ENCODE data around the gene ATP2A1.
A peak's percentile ranks its signal among the peaks of the same experiment; 100 is the strongest.
"Not testable (repeated sequence)": the region's sequence is repeated elsewhere in the genome, so short reads cannot be mapped to it uniquely, and the experiment has no call there.

The ATP2A1 gene

DNA sequence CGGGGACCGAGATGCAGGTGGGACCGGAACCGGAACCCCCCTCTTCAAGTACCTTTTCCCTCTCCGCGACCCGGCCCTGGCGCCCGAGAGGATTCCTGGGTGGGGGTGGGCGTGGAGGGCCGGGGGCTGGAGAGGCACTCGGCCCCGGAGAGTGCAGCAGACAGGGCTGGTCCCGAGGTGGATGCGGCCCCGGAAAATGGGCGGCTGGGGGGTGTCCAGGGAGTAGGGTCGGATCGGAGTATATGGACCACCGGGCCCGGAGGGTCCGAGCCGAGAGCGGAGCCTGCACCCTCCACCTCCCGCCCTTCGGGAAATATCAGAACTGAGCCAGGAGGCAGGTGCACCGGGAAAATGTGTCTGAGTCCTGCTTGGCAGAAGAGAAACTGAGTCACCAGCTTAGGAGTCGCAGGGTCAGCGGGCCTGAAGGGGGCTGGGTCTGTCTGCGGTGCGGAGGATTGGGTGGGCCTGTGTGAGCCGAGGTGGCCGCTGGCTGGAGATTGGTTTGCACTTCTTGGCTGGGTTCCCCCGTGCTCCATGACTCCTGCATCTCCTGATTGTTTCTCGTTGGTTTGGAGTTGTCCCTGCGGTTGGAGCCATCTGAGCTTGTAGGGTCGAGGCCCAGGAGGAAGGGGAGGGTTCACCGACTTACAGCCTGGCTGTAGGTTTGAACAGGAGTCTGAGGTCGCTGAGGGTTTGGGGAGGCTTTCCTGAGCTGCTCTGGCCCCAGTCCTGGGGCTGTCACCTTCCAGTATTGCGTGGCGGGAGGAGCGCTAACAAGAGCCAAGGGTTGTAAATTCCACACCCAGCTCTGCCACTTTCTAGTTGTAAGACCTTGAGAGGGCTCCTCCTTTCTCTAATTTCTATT is 14.1 kb upstream of the ATP2A1 start:
- DNase-seq, result no peak

DNA sequence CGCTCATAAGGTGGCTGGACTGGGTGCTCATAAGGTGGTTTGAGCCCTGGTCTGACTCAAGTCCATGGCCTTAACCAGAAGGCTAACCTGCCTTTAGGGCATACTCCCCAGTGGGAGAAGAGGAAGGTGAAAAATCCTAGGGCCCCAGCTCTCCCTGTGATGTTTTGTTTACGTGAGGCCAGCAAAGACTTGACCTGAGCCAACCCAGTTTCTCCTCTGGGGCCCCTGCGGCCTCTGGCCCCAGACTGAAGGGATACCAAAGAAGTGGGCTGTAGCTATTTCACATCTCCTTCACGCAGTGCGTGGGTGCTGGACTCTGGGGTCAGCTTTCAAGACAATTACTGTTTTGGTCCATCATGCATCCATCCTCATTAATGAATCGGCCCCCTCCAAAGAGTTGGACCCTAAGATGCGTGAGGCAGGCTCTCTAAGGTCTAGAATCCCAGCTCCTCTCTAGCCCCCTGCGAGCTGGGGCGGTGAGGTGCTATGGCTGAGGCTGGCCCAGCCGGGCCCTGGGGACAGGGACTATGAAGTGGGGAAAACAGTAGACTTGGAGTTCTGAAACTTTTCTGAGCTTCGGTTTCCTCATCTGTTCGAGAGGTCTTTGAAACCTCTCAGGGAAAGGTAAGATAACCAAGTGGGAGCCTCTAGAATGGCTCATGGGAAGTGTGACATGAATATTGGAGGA is 13.1 kb upstream of the ATP2A1 start:
- DNase-seq, result no peak

DNA sequence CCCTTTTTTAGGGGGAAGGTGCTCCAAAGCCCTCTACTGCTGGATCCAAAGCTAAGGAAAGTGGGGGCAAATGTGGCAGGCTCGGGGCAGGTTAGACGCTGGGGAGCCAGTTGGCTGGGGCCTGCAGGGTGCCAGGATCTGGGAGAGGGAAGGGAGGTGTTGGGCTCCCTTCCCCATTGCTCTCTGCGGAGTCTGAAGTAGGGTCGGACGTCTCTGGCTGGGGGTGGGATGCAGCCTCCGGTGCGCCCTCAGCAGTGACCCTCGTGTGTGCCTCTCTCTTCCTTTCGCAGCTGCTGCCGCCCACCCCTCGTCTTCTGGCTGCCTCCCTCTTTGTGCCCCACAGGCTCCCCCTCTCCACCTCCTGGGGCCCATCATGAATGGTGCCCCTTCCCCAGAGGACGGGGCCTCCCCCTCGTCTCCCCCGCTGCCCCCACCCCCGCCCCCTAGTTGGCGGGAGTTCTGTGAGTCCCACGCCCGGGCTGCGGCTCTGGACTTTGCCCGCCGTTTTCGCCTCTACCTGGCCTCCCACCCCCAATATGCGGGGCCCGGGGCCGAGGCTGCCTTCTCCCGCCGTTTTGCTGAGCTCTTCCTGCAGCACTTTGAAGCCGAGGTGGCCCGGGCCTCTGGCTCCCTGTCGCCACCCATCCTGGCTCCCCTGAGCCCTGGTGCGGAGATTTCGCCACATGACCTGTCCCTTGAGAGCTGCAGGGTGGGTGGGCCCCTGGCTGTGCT is 12.4 kb upstream of the ATP2A1 start:
- no peak for DNase-seq

DNA sequence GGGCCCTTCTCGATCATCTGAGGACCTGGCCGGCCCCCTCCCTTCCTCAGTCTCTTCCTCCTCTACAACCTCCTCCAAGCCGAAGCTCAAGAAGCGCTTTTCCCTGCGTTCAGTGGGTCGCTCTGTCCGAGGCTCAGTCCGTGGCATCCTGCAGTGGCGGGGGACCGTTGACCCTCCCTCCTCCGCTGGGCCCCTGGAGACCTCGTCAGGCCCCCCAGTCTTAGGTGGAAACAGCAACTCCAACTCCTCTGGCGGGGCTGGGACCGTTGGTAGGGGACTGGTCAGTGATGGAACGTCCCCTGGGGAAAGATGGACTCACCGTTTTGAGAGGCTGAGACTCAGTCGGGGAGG is 11.9 kb upstream of the ATP2A1 start:
- DNase-seq, result no peak

DNA sequence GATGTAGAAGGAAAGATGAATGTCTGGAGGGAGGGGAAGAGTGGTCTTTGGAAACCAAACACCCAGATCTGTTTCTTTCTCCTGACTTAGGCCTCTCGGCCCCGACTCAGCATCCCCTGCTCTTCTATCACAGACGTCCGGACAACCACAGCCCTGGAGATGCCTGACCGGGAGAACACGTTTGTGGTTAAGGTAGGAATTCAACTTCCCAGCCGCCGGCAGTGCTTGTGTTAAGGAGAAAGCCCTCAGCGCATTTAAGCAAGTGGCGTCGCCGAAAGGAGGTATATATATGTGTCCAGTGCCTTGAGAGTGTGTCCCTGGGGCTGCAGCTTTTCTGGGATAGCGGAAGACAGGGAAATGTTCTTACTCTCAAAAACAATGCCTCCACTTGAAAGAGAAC is 11.0 kb upstream of the ATP2A1 start:
- DNase-seq, result no peak

DNA sequence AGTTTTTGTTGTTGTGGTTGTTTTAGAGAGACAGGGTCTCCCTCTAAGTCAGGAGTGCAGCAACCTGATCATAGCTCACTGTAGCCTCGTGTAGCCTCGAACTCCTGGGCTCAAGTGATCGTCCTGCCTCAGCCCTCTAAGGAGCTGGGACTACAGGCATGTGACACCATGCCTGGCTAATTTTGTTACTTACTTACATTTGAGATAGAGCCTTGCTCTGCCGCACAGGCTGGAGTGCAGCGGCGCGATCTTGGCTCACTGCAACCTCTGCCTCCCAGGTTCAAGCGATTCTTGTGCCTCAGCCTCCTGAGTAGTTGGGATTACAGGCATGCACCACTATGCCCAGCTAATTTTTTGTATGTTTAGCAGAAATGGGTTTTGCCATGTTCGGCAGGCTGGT is 10.6 kb upstream of the ATP2A1 start:
- not testable (repeated sequence) for DNase-seq

DNA sequence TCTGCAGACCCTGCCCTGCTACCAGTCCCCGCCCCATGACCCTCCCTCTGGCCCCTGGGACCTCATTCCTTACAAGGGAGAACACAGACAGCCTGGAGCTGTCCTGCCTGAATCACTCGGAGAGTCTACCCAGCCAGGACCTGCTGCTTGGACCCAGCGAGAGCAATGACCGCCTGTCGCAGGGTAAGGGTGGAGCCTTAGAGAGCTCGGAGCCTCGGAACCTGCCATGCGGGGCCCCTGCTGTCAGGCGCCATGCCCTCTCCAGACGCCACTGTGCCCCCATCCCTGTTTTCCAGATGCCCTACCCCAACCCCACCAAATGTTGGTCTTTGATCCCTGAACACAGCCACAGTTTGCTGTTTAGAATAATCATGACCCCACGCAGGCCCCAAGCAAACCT is 9.1 kb upstream of the ATP2A1 start:
- no peak for DNase-seq

DNA sequence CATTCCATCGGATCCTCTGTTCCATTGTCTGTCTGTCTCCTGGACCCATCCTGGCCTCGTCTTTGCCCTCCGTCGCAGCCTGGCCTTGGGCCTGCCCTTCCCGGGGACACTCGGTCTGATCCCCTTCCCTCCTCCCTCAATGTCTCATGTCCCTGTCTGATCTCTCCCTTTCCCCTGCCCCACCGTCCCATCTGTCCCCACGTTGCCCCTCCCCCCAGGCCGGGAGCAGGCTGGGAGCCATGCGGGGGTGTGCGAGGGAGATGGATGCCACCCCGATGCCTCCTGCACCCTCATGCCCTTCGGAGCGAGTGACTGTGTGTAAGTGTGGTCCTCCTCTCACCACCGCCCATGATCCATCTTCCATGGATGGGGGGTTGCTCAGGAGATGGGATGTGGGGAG is 5.3 kb upstream of the ATP2A1 start:
- DNase-seq, result no peak

DNA sequence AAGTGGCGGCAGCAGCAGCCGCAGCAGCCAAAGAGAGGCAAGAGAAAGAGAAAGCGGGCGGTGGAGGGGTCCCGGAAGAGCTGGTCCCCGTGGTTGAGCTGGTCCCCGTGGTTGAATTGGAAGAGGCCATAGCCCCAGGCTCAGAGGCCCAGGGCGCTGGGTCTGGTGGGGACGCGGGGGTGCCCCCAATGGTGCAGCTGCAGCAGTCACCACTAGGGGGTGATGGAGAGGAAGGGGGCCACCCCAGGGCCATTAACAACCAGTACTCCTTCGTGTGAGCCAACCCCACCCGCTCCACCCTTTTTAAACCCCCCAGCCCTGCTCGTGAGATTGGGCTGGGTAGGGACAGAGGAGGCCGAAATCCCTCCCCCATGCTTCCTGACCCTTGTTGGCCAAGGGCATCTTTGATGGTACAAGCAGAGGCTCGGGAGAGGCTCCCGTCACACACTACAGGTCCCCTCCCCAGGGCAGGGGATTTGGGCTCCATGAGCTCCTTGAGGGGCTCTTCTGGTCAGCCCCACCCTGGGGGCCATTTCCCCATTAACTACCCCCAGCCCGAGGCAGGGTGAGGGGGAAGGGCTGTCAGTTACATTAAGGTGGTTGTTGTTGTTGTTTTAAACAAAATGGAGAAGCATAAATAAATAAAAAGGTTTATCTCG is 4.6 kb upstream of the ATP2A1 start:
- DNase-seq, result peak; percentile 60

DNA sequence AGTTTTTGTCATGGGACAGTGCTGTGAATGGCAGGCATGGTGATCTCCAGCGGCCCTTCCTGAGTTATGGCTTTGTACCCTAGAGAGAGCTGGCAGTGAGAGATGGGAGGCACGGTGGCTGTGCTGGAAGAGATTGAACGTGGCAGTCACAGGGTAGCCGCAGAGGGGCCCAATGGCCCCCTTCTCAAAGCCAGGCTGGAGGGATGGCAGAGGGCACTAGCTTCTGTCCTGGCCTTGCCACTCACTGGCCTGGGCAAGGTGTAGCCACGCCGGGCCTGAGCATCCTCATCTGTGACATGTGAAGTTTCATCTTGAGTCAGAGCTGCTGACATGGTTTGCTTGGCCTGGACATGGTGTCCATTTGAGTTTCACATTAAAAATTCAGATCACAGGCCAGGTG is 3.9 kb upstream of the ATP2A1 start:
- no peak for DNase-seq

DNA sequence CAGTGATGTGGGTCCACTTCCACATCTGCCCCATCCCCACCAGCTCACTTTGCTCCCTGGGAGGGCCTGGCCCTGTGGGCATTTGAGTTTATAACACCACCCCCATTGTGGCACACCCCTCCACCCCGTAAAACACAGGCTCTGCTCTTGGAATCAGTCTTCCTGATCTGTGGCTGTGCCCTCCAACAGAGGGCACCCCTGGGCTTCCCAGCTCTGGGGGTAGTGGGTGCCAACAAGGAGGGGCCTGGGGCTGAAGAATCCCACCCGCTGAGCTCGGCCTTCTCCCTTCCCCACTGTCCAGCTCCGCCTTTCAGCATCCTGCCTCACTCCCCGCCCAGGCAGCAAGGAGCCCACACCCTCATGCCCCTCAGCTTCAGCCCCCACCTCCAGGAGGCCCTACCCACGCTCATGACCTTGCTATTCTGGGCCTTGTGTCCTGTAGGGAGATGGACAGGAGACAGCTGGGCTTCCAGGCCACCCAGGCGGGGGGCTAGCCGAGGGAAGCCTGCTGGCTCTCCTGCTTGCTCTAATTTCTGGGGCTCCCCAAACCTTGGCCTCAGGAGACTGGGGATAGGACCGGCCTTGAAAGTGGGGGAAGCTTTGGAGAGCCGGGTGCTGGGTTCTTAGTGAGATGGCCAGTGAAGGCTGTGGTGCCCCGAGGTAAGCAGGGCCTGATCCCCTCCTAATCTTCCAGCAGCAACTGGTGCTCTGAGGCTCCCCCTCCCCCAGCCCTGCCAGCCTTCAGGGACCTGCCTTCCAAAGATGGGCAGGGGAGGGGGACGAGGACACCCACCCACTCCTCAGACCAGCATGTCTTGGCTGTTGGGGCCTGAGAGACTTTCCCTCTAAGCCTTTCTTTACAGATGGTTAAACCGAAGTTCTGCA is 2.9 kb upstream of the ATP2A1 start:
- DNase-seq, result no peak

DNA sequence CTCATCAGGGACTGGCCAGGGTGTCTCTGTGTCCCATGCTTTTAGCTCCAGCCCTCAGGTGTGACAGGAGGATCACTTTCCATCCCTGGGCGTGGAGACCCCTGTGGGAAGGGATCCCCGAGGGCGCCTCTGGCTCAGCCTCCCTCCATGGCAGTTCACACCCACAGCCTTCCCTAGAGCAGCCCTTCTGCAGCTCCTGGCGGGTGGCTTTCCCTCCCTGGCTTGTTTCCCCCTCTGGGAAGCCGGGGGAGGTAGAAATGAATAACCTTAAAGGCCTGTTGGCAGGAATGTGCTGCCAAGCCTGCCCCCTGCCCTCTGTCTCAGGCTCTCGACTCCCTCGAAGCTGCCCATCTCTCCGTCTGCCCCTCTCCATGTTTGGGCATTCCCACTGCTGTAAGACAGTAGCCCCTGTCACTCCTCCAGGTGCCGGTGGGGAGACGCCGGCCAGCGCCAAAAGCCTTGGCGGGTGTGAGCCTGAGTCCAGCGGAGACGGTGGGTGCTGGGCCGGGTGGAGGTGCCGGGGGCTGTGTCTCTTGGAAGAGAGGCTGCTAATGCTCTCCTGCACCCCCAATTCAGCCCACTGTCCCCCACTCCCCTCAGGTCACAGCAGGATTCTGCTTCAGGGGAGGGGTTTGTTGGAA is 2.1 kb upstream of the ATP2A1 start:
- no peak for DNase-seq

DNA sequence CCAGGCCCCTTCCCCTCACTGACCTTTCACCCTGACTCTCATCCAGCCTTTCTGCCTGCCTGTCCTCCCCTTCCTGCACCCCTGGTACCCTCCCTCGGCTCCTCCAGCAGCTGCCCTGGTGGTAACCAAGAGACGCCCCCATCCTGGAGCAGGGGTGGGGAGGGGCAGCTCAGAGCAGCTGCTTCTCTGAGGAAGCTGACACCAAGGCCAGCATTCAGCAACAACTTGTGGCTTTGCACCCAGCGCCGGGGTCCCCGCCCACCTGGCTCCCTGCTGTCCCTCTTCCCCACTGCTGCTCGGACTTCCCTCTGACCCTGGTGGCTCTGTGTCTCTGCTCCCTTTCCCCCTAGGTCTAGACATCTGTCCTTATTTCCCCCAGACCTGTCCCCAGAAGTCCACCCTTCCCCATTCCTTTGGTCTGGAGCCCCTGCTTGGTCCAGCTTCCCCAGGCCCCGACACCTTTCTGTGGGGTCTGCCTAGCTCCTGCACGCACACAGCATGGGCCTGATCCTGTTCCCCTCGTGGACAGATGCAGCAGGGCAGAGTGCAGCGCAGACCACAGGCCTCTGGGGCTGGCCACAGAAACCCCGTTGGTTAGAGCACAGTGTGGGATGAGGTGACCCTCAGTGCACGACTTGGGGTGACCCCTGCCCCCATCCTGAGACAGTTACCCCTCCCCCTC is 1.2 kb upstream of the ATP2A1 start:
- no peak for DNase-seq

DNA sequence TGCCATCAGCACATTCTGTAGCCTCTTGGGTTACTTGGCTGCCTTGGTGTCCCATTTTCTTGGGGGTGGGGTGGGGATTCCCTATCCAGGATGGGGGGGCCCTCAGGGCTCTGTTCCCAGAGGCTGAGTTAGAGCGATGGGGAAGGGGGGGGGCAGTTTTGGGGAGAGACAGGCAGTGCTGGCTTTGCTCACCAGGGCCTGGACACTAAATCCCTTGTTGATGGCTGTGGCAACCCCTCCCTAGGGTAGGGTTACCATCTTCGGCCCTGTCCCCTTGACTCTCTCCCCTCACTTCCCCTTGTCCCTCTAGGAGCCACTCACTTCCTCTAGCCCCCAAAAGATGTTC is 660 bp upstream of the ATP2A1 start:
- no peak for DNase-seq

DNA sequence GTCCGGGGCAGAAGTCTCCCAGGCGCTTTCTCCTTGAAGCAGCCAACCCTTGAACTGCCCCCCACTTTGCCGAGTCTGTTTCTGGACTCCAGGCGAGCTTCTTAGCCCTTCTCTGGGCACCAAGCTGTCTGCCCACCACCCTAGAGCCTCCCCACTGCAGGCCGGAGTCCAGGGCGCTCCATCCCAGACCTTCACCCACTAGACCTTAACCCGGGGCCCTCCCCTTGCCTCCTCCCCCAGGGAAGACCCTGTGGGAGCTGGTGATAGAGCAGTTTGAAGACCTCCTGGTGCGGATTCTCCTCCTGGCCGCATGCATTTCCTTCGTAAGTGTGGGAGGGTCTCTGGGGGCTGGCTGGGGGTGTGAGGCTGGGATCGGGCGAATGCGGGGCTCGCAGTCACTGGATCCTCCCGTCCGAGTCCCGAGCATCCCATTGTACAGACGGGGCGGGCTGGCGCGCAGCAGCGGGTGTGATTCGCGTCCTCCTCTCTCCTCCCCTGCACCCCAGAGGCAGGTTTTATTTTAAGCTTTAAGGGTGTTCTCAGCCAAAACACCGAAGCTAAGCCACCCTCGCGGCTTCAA is 1.1 kb downstream of the ATP2A1 start:
- no peak for DNase-seq

DNA sequence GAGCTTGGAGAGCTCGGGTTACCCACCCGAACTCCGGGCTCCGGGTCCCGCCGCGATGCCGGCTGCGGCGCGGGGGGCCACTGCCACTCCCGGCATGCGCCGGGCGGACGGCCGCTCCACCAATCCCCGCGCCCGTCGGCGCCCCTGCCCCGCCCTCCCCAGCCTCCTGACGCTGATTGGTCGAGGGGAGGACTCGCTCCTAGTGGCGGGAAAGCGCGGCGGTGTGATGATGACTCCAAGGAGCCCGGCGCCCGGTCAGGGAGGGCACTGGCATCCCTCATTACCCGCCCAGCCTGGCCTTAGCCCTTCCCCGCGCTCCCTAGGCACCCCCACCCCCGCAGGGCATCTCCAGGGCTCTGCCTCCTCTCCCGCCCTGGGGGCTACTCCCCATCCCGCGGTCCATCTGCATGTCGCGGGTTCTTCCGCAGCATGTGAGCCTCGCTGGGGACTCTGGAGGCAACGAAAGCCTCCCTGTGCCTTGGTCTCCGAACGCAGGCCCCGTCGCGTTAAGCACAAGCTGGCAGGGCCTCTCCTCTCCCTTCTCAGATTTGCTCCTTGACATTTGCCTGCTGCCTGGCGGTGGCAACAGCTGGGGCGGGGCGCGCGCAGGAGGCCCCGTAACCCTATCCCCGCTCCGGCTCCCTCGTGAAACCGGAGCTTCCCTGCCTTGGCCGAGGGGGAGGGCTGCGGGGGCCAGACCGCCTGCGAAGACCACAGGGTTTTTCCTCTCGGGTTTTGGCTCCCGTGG is 1.7 kb downstream of the ATP2A1 start:
- DNase-seq, result peak; percentile 79

DNA sequence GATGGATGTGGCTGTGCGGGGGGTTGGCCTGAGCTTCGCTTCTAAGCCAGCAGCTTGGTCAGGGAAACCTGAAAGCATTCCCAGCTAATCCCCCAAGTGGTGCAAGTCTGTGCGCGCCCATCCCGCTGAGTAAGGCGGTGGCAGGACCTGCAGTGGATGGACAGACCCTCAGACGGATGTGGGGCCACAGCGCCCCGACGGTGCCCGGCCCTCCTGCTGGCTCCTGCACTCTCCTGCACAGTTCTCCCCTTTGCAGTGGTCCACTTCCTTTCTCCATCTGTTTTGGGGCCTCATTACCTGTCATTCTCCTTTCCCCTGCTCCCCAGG is 2.3 kb downstream of the ATP2A1 start:
- no peak for DNase-seq

DNA sequence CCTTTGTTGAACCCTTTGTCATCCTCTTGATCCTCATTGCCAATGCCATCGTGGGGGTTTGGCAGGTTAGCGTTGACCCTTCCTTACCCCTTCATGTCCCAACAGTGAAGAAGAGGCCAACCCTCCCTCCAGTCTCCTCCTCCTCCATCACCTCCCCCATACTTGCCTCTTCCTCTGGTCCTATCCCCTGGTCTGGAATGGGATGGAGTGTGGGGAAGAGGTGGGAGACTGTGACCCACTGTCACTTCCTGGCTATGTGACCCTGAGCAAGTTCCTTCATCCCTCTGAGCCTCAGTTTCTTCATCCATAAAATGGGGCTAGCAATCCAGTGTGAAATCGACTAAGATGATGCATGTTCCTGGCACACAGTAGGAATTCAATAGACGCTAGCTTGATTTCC is 2.7 kb downstream of the ATP2A1 start:
- no peak for DNase-seq

DNA sequence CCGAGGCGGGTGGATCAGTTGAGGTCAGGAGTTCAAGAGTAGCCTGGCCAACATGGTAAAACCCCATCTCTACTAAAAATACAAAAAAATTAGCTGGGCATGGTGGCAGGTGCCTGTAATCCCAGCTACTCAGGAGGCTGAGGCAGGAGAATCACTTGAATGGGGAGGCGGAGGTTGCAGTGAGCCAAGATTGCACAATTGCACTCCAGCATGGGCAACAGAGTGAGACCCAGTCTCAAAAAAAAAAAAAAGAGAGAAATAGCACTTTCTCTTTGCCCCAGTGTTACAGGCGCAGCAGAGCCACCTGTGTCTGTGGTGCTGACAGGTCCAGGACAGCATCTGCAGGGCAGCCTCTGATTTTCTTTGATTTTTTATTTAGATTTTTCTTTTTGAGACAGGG is 3.3 kb downstream of the ATP2A1 start:
- DNase-seq, result not testable (repeated sequence)

DNA sequence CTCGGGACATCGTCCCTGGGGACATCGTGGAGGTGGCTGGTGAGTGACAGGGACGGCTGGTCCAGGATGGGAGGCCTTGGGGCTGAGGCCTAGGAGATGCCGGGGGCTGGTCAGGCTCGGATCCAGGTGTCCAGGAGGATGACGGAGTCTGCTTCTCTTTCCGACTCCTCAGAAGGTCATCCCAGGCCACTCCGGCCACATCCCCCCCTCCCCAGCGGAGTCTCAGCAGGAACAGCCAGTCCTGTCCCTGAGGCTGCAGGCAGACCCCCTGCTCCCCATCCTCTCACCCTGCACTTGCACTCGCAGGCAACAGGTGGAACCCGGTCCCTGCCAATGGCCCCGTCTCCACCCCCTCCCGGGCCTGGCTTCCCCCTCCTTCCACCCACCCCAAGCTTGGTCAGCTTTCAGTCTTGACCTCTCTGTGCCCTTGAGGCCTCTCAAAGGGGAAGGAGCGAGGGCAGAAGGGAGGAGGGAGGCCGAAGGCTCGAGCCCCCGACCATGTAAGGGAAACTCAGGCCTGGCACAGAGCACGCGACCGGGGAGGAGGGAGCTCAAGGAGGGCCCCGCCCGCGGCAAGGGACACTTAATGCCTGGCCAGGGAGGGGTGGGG is 4.4 kb downstream of the ATP2A1 start:
- DNase-seq, result no peak

Measured in activated CD4-positive, CD25-positive, alpha-beta regulatory T cell treated with anti-CD3 and anti-CD28 coated beads, Interleukin-2, amount 50 U/mL, for 72 hours (primary cell).